ENCODE measurements around the gene TMEM98.
"Not testable (repeated sequence)": the region's sequence is repeated elsewhere in the genome, so short reads cannot be mapped to it uniquely, and the experiment has no call there.

The TMEM98 gene, protein sequence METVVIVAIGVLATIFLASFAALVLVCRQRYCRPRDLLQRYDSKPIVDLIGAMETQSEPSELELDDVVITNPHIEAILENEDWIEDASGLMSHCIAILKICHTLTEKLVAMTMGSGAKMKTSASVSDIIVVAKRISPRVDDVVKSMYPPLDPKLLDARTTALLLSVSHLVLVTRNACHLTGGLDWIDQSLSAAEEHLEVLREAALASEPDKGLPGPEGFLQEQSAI

GRCh38 chr17:32927724-32928585, at the start of gene TMEM98:
Gene TMEM98 (plus strand): TSS chr17:32928153. CDS start chr17:32931529, 3,376 bp downstream.
- no peak for DNase-seq

- DNase-seq = no peak
These were observed 49.7 kb upstream of the TMEM98 start for GRCh38 chr17:32878211-32878610.

DNA sequence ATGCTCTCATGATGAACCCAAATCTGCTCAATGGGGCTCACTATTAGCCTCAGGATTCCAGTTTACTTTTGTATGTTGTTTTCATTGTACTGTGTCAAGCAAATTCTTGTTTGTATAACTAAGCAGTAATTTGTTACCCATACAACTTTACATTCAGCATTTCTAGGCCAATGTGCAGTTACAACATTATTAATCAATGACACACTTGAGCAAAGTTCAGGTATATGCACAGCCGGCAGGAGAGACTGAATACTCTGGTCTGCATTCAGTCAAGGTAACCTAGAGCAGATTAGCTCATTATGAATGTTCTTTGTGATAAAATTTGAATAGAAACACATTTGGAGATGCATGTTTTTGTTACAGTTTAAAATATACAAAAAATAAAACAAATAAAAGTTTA, 48.8 kb upstream of the TMEM98 start:
- no peak for DNase-seq

- no peak for DNase-seq
These were observed 47.1 kb upstream of the TMEM98 start for GRCh38 chr17:32880671-32881453.

GRCh38 chr17:32882029-32882428, 45.9 kb upstream of the TMEM98 start:
- DNase-seq = no peak

- no peak for DNase-seq
These were observed 45.2 kb upstream of the TMEM98 start for GRCh38 chr17:32882734-32883133.

- not testable (repeated sequence) for DNase-seq
These were observed 41.0 kb upstream of the TMEM98 start for GRCh38 chr17:32886951-32887350.

DNA sequence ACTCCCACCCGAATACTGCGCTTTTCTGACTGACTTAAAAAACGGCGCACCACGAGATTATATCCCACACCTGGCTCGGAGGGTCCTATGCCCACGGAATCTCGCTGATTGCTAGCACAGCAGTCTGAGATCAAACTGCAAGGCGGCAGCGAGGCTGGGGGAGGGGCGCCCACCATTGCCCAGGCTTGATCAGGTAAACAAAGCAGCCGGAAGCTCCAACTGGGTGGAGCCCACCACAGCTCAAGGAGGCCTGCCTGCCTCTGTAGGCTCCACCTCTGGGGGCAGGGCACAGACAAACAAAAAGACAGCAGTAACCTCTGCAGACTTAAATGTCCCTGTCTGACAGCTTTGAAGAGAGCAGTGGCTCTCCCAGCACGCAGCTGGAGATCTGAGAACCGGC, 40.5 kb upstream of the TMEM98 start:
- not testable (repeated sequence) for DNase-seq

- DNase-seq = no peak
These were observed 33.7 kb upstream of the TMEM98 start for GRCh38 chr17:32894245-32894644.

- no peak for DNase-seq
These were observed 31.2 kb upstream of the TMEM98 start for GRCh38 chr17:32896647-32897258.

DNA sequence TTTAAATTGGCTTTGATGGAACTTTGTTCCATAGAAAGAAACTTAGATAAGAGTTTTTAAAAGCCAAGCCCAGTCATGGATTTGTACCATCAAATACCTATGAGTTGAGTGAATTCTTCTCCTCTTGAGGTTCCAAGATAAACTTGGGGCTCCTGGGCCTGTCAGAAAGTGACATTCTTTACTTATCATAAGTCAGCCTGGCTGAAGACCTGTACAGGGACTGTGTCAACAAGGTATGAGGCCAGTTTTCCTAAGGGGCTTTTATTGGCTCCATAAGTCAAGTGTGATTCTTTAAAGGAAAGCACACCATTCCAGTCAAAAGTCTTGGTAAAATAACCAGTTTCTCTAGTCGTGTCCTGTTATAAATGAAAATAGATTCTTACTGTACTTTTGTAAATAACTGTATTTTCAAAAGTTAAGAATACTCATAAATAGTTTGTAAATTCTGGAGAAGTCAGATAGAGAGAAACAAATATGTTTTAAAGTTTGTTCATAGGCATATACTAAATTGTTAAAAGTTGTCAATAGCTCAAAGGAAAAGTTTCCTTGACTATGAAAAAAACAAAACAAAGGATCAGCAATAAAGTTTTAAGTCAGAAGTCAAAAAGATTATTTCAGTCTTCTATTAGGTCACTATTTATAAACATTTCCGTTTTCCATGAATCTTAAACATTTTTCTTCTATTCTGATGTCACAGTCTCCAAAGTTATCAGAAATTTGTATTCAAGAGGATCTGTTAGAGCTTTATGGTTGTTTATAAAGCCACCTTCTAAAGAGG, 28.5 kb upstream of the TMEM98 start:
- no peak for DNase-seq

- no peak for DNase-seq
These were observed 26.2 kb upstream of the TMEM98 start for GRCh38 chr17:32901743-32902142.

DNA sequence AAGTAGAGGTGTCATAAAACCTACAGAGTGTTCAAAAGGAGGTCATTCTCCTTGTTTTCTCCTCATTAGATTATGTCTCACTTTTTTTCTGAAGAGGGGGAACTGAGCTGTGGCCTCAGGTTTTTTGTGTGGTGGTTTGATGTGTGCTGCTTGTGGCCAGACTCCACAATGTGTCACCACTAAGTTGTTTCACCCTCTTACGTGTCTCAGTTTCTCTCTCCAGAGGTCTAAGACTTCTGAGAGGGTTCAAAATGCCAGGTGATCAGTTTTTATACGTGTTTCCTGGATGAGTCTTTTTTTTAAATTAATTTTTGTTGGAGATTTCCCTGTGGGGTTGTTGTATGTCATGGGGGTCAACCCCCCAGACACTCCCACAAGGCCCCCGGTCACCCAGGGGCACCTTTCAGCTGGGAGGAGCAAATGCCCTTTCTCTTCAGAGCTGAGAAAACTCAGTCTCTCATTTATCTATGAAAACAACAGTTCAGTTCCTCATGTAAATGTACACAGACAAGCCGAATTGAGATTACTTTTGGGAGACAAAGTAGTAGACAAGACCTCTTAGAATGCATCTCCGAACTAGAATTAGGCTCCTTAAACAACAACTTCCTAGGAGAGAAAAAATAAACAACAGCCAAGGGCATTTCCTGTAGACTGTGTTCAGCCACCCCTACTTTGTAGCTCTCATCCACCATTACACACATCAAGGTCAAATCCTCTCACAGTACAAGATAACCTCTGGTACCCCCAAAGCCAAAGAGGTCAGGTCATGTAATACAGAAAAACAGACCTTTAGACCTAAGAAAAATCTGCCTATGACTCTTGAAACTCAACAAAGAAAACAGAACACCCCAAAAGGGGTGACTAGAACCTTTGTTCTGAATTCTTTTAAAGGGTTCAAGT, 23.9 kb upstream of the TMEM98 start:
- no peak for DNase-seq

GRCh38 chr17:32904891-32905290, 23.1 kb upstream of the TMEM98 start:
- DNase-seq = no peak

- no peak for DNase-seq
These were observed 20.4 kb upstream of the TMEM98 start for GRCh38 chr17:32907583-32907982.

DNA sequence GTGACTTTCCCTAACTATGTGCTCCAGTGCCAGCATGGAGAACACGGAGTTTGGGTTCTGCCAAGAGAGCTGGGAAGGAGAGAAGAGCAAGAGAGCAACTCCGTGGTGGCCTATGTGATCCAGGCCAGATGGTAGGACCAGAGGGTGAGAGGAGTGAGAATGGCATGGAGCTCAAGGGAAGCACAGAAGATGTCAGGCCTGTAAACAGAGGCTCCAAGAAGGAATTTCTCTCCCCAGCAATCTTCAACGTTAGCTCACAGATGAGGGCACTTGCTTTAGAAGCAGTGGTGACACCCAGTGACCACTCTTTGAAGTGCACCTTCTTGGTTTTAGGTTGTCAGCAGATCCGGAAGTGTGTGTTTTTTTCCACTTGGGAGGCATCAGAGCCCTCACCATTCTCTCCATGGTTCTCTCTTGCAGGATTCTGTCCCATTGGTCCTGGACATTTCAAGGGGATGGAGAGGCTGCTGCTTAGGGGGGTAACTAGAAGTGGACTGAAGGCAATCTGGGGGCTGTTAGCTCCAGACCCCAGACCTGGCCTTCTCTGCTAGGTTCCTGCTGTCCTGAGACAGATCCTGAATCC, 18.1 kb upstream of the TMEM98 start:
- peak; percentile 60 for DNase-seq

DNA sequence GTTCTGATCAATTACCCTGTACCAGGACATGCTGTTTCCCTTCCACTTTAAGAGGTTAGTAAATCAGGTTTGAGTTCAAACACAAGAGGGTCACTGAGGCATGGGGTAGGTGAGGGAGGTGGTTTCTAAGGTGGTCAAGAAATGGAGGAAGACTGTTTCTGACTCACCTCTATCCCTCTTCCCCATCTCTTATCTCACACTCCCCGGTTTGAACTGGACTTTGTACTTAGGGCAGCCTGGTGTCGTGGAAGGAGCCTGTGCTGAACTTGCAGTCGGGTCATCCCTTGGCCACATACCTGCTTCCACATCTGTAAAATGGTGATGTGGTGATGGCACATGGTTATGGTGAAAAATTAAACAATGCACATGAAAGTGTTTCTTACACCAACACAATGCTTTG, 17.2 kb upstream of the TMEM98 start:
- no peak for DNase-seq

- DNase-seq = peak; percentile 93
These were observed 15.6 kb upstream of the TMEM98 start for GRCh38 chr17:32912218-32912897.

DNA sequence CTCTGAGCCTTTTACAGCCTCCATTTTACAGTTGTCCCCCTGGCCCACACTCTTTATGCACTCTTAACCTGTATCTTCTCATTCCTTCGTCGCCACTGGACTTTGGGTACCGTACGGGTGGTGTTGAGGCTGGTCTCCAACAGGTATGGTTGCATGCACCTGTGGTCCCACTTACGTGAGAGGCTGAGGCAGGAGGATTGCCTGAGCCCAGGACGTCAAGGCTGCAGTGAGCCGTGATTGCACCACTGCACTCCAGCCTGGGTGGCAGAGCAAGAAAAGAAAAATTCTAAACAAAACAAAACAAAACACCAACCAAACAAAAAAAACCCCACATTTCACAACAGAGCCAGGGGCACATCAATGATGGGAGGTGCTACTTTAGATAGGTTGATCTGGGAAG, 14.4 kb upstream of the TMEM98 start:
- no peak for DNase-seq

DNA sequence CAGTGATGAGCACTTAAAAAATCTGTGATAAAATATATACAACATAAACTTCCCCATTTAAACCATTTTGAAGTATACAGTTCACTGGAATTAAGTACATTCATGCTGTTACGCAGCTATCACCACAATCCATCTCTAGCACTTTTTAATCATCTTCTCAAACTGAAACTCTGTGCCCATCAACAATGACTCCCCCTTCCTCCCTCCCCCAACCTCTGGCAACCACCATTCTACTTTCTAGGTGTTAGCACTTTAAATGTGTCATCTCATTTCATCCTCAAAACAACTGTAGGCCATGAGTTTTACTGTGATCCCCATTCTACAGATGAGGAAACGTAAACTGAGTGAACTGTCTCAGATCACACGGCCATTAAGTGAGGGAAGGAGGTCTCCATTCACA, 13.8 kb upstream of the TMEM98 start:
- DNase-seq = no peak
